UCSD-AML1 (cell line): Measurements from ENCODE around the gene LHCGR.
"Not testable (repeated sequence)": the region's sequence is repeated elsewhere in the genome, so short reads cannot be mapped to it uniquely, and the experiment has no call there.

Experiments
- DNase-seq: peaks from one replicate; lab custom pipeline; 2025; ENCODE audit not compliant: unreplicated experiment; lab: John Stamatoyannopoulos, UW

LHCGR gene

DNA sequence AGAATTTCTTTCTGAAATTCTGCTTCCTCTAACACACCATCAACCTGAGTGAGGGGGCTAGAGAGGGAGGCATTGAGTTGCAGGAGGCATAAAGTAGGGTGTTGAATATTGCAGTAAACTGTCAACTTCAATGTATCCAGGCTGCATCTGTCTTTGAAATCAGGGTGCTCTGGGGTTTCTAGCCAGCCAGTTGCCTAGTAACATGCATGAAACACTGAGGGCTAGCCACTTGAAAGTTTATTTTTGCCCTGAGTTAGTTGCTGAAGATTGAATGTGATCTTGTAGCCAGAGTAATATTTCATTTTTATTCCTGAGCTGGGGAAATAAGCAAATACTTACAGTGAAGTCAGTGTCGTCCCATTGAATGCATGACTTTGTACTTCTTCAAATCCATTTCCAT, 41.9 kb downstream of the LHCGR start:
- no peak for DNase-seq

DNA sequence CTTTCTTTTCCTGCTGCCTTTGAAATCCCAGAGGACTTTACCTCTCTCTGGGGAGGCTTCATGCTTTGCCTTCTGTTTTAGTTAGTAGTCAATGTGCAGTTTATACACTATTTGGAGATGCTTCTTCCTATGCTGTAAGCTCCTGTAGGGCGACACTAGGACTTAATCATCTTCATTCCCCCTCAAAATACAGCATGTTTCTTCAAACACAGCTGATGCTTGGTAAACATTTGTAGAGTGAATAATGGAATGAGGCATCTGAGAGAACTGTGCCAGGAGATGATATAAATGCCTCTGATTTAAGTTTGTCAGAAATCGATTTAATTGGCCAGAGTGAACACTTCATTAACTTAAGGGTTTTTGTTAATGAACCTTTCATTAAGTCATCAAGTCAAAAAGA, 43.4 kb downstream of the LHCGR start:
- DNase-seq, result no peak

DNA sequence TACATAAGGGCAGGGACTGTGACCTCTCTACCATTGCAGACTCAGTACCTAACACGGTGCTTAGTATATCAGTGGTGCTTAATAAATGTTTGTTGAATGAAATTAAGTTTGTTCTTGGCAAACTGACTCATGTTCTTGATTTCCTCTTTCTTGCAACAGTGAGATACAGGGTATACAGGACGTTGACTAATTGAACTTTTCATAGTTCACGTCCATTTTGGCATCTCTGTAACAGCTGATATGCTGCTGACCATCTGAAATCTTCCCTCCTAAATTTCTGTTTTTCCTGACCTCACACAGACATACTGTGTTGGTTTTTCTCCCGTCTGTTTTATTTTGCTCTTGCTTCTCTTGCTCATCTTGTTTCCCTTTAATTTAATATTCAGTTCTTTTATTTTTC, 44.2 kb downstream of the LHCGR start:
- DNase-seq, result no peak

DNA sequence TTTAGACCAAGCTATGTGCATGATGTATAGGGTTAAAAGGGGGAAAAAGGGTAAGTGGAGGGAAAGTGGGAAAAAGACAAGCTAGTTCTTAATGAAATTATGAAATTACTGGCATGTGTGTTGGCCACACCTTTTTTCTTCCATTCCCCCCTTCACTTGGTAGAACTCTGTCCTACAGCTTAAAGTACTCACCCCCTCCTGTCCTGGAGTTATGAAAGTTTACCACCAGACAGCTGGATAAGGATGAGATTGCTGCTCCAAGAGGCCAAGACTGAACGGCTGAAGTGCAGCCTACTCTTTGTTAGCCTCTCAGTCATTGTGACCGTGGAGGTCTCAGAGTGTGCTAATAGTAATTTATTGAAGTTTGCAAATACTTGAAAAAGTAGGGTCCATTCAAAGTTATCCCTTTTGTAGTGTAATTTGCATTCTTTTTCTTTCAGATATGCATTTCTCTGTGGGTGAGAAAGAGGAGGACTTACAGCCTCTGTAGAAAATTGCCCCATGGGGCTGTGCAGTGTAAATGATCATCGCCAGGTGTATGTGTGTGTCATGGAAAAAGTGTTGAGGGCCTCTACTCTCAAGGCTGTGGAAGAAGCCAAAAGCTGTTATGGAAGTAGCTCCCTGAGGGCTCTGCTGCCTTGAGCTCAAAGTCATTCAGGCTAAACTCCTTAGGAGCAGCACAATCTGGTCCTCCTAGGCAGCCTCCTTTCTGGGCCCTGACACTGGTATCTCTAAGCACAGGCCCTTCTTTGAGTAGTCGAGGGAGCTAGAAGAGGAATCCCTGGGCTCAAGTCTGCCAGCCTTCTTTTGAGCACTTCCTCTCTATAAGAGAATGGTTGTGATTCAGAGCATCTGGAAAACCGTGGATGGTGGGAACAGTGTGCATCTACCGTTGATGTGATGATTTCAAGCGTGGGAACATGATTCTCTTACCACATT, 46.2 kb downstream of the LHCGR start:
- DNase-seq, result no peak

DNA sequence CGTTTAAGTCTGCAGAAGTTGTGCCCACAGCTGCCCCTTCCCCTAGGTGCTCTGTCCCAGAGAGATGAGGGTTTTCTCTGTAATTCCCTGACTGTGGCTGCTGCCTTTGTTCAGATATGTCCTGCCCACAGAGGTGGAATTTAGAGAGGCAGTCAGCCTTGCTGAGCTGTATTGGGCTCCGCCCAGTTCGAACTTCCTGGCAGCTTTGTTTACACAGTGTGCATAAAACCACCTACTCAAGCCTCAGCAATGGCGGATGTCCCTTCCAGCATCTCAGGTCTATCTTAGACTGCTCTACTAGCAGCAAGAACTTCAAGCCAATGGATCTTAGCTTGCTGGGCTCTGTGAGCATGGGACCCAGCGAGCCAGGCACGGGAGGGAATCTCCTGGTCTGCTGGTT, 48.1 kb downstream of the LHCGR start:
- DNase-seq, result no peak

DNA sequence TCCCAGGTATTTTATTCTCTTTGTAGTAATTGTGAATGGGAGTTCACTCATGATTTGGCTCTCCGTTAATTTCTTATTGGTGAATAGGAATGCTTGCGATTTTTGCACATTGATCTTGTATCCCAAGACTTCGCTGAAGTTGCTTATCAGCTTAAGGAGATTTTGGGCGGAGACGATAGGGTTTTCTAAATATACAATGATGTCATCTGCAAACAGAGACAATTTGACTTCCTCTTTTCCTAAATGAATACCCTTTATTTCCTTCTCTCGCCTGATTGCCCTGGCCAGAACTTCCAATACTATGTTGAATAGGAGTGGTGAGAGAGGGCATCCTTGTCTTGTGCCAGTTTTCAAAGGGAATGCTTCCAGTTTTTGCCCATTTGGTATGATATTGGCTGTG, 51.9 kb downstream of the LHCGR start:
- not testable (repeated sequence) for DNase-seq

DNA sequence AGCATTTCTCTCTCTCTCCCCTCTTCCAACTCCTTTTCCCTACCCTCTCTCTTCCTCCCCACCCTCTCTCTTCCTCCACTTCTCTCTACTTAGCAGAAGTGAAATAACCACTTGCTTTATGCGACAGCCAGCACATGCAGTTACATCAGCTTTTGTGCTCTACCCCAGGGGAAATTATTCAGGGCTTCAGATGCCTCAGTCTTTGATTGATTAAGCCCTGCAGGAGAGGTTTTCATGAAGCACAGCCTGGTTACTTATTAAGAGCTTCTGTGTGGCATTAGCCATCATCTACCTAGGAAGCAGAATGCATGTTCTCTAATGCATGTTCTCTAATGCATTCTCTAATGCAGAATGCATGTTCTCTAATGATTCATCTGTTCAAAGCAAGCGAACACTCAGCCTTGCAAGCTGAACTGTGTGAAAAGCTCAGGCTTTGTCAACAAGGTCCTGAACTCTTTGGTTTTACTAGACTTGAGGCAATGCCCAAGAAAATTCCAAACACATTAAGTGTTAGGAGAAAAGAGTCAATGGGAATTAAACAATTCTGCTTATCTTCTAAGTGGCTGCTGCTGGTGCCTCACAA, 56.1 kb downstream of the LHCGR start:
- DNase-seq, result no peak

DNA sequence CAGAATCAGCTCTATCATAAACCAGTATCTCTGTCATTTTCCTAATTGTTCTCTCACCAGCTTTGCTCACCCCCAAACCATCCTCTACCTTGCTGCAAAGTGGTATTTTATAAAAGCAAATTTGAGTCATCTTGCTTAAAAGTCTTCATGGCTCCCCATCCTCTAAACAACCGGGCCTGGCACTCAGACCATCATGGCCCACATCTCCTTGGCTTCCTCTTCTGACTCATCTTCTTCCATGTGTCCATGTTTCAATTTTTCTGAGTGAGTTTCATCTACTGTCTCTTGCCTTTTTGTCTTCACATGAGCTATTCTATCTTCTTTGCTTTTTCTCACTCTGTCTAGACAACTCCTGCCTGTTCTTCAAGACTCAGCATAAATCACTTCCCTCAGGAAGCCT, 58.6 kb downstream of the LHCGR start:
- DNase-seq, result no peak

DNA sequence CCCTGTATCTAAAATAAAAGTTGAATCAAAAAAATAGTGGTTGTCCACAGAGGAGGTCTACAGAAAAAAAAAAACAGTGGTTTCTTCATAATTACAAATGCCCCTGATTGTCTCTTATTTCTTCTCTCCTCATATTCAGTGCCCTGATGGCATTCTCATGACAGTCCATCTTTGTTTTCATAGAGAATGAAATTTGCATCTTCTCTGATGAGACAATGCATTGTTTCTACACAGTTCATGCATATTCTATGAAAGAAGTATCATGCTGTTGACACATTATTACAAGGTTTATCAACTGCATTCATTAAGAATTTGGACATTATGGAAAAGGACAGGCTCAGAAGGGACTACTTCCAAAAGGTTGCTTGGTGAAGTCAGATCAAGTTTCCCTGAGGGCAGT, 59.5 kb downstream of the LHCGR start:
- no peak for DNase-seq

DNA sequence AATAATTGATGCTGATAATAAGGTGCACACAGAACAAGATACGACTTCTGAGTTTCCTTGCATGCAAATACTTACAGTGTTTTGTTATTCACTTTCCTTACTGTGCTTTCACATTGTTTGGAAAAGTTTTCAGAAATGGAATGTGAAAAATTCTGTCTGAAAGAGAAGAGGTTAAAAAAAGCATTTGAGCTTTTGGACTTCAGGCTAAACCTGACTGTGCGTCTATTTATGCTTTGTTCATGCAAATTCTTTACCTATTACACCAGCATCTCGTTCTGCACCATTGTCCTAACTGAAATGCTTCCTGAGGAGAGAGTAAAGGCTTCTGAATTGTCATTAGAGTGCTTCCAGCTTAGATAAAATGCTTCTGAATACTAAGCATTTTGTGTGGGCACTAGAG, 61.4 kb downstream of the LHCGR start:
- no peak for DNase-seq

DNA sequence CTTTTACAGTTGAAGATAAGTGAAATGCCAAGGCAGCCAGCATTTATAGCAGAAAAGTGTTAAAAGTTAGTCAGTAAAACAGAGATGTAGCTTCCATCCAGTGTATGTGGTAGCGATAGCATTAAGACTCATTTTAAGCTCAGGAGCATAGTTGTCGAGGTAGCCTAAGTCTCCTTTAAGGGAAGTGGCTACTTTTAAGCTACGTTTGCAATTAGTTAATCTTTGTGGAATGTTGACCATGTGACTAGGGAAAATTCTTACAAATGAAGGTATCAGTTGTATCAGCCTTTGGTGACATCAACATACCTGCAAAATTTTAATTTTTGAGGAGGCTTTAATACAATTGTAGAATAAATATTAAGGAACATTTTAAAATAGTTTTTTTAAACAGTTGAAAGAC, 61.9 kb downstream of the LHCGR start:
- no peak for DNase-seq

DNA sequence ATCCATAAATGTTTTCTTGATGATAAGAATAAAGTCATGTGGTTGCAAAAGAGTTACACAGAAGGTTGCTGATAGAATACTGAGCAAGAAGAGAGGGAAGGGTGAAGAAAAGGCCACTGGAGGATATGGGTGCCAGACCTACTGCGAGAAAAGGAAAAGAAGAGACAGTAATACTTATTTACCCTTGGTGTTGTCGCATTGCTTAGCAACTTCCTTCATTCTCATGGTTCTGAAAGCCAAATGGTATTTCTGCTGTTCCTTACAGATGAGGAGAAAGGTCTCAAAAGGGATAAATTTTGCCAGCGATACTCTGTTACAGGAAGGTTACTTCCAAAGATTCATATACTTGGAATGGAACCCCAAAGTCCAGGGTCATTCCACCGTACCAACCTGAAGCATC, 62.5 kb downstream of the LHCGR start:
- DNase-seq, result no peak

DNA sequence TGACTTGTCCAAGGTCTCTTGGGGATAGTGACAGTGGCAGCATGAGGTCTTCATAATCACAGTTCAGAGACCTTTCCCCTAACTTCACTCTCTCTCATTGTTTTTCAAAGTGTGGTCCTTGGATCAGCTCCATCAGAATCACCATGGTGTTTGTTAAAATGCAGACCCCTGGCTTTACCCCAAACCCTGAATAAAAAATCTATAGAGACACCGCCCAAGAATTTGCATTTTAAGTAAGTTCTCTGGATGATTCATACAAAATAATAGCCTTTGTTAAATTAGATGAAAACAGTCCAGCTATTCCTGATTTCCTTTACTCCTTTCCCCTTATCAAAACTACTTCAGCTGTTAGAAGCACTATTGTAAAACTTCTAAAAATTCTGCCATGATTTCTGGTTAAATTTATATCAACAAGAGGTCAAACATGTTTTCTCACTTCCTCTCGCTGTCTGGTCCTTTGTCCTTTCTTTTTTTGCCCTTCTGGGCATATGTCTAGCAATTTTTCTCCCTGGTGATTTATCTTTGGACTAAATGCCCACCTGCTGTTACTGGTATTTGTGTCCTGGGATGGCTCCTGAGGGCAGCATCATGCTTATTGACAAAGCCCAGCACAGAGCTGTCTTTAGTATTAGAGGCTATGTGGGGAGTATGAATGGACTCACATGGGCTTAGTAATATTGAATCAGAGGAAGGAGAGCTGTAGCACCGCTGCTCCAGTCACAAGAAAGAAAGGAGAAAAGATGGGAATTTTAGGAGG, 63.4 kb downstream of the LHCGR start:
- DNase-seq, result no peak

DNA sequence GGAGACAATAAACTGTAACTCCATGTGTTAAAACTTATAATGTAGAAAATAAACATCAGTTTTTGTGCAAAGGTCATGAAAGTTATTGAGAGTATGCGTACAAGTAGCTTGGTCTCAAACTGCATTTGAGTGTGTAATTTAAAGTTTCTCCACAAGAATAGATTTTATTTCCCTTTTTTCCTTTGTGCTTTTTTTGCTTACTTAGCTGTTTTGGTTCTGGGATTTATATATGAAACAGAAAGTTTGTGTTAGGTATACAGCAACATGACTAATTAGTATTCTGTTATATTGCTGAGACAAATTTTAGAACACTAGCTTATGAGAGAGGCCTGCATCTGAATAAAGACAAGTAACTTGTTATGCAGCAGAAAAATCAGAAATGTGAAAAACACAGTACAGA, 70.4 kb downstream of the LHCGR start:
- DNase-seq, result no peak

DNA sequence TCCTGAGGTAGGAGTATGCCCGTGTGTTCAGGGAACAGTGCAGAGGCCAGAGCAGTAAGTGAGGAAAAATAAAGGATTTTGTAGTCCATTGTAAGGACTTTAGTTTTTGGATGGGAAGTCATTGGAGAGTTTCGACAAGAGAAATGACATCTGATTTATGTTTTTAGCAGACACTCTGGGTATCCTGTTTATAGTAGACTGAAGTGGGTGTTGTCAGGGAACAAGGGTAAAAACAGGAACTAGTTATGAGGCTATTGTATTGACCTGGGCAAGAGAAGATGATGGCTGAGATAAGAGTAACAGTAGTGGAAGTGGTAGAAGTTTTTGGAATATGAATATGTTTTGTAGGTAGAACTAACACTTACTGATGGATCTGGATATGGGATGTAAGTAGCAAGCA, 78.1 kb downstream of the LHCGR start:
- DNase-seq, result no peak

DNA sequence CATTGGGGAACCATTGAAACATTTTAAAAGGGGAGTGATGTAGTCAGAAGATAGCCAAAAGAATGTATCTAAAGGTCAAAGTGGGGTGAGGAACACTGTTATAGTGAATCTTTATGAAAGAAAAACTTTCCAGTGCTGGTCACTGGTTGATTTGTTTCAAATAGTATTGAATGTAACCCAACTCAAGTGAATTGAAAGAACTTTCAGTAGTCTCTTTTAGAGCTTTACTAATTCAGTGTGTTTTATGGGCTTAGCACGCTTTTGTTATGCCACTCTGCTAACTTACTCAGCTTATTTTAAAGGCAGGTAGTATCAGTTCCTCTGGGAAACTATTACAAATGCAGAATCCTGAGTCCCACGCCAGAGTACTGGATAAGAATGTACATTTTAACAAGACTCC, 80.6 kb downstream of the LHCGR start:
- DNase-seq, result no peak

DNA sequence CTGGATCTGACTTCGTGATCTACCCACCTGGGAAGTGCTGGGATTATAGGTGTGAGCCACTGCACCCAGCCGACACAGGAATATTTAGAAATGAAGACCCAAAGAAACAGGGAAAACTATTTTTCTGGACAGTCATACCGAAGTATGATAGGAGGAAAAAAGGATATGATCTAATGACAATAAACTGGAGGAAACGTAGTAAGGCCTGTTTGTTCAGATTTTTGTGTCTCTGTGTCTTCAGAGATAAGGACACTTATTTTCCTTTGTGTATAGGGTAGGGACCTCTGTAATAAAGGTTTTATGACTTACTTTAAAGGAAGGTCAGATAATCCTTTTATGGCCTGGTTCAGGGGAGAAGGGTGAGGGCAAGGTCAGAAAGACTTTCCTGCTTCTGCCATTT, 81.9 kb downstream of the LHCGR start:
- no peak for DNase-seq

DNA sequence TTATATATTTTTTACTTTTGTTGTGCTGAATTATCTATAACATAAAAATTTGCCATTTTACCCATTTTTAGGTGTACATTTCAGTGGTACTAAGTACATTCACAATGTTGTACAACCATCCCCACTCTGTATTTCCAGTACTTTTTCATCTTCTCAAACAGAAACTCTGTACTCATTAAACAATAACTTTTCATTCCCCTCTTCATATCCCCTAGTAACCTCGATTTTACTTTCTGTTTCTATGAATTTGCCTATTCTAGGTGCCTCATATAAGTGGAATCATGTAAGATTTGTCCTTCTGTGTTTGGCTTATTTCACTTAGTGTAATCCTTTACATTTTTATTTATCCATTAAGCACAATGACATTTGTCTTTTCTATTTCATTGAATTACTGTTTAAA, 86.5 kb downstream of the LHCGR start:
- DNase-seq, result no peak

DNA sequence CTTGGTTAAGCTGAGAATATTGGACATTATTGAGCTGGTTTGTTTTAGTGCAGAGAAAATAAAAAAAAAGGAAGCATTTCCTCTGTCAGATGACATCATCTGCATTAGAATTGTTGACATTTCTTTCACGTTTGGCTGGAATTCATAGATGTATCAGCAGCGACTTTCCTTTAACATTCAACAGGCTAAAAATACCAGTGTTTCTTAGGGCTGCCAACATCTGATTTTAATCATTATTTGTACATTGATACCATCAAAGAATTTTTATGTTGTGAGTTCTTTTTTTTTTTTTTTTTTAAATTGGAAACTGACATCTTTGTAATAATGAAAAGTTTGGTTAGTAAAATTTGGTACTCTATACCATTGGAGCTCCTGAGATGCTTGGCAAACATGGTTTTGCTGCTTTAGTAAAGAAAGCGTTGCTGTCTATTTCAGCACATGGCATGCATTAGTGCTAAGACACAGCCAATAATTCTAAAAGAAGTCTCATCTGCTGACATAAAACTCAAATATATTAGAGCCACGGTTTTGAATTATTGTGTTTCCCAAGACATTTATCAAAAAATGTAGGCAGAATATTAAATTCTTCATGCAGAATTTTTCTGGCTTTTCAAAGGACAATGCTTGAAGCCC, 104.2 kb downstream of the LHCGR start:
- no peak for DNase-seq

DNA sequence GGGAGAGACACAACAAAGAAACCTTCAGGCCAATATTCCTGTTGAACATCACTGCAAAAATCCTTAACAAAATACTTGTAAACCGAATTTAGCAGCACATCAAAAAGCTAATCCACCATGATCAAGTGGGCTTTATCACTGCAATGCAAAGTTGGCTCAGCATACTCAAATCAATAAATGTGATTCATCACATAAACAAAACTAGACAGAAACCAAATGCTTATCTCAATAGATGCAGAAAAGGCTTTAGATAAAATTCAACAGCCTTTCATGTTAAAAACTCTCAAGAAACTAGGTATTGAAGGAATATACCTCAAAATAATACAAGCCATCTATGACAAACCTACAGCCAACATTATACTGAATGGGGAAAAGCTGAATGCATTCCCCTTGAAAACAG, 117.3 kb downstream of the LHCGR start:
- DNase-seq, result no peak
